ENCODE results near the gene PIK3AP1. TPM values are rescaled to one million over a fixed set of nuclear protein-coding genes. Genes with fewer than 3 reads are reported as not detected.
"Not testable (repeated sequence)": the region's sequence is repeated elsewhere in the genome, so short reads cannot be mapped to it uniquely, and the experiment has no call there.

Gene PIK3AP1
- polyA plus RNA-seq, 1 donor from 2014 or later, result 174 TPM

DNA sequence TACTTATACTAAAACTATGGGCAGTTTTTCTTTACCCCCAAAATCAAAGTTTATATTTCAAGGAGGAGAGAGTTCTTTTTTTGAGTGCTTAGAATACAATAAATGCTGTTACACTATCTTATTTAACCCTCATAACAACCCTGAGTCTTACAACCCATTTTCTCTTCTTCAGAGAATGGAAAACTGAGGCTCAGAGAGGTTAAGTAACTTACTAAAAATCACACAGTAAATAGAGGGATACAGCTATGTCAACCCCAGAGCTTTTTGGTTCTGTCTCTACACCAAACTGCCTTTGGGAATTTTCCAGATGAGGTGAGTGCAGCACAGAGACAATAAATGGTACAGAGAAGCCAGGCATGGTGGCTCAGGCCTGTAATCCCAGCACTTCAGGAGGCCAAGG, 25.6 kb upstream of the PIK3AP1 start:
- Mint-ChIP-seq H3K27me3 (no peaks in the 10 kb centered on the region), H3K9me3 (no peaks in the 10 kb centered on the region), H3K36me3 (no peaks in the 10 kb centered on the region), H3K4me3 (peak overlapping the region in 1 of 4 donors; percentile 39), H3K27ac (peak overlapping the region in 1 of 3 donors; percentile 52), H3K4me1 (peaks cover 25 to 31% (median 26%) of the 10 kb centered on the region in 3 donors)

DNA sequence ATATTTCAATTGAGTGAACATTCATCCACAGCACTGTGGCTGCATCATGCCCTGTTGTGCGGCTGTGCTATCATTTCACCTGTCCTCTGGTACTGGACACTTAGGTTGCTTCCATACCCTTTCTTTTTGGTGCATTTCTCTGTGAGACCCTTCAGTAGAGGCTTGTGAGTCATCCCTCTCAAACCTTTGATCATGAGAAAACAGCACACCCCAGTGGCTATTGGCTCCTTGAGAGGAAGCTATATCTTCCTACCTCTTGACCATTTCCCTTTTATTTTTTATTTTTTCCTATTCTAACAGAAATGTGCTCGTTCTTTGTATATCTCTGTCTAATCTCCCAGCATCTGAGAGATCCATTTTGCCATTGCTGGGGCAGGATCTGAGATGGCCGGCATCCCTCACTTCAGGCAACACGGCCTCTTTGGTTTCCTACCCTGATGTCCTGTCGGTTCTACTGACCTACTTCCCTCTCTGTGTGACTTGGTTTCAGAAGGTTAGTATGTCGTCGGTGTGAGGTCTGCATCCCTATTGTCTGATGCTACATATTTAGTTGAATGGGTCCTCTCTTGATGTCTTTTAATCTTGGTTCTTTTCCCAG, 23.8 kb upstream of the PIK3AP1 start:
- H3K4me1 Mint-ChIP-seq, result peaks cover 31 to 38% (median 36%) of the 10 kb centered on the region in 3 donors
- no peaks in the 10 kb centered on the region for H3K27me3 Mint-ChIP-seq
- H3K4me3 Mint-ChIP-seq, result peak overlapping the region in 1 of 4 donors; percentile 84
- no peaks in the 10 kb centered on the region for H3K36me3 Mint-ChIP-seq
- peak overlapping the region in 2 of 3 donors; percentile 40 to 62 for H3K27ac Mint-ChIP-seq
- H3K9me3 Mint-ChIP-seq, result no peaks in the 10 kb centered on the region

DNA sequence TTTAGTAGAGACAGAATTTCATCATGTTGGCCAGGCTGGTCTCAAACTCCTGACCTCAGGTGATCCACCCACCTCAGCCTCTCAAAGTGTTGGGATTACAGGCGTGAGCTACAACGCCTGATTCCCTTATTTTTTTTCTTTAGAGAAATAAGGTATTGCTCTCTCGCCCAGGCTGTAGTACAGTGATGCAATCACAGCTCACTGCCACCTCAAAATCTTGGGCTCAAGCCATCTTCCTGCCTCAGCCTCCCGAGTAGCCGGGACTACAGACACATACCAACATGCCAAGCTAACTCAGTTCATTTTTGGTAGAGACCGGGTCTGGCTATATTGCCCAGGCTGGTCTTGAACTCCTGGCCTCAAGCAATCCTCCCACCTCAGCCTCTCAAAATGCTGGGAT, 21.2 kb upstream of the PIK3AP1 start:
- H3K27me3 Mint-ChIP-seq, H3K9me3 Mint-ChIP-seq, H3K36me3 Mint-ChIP-seq: not testable (repeated sequence)
- H3K27ac Mint-ChIP-seq, result peak overlapping the region in 2 of 3 donors; percentile 13 to 87
- peak overlapping the region in 1 of 4 donors; percentile 26 for H3K4me3 Mint-ChIP-seq
- H3K4me1 Mint-ChIP-seq, result peaks cover 23 to 42% (median 31%) of the 10 kb centered on the region in 3 donors

GRCh38 chr10:96740579-96741281, 20.4 kb upstream of the PIK3AP1 start:
- peak overlapping the region; percentile 25 to 90 (median 45) for H3K4me3 Mint-ChIP-seq

DNA sequence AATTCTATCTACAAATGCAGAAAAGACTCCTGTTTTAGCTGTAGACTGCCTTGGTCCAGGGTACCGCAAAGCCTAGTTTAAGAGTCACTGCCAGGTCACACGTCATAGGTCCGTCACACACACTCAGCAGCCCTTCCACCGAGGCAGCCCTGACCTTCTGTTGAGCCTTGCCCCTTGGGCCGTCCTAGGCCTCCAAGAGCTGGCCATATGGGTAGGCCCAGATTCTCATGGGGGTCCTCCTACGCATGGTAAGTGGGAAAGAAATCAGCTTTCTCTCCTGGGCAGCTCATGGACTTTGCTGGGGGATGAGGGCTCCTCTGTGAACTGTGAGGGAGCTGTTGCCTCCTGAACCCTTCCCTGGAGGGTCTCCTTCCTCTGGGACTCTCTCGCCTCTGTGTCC, 19.8 kb upstream of the PIK3AP1 start:
- peak overlapping the region in 2 of 3 donors; percentile 13 to 87 for H3K27ac Mint-ChIP-seq
- no peaks in the 10 kb centered on the region for H3K36me3 Mint-ChIP-seq
- peaks cover 23 to 35% (median 30%) of the 10 kb centered on the region in 3 donors for H3K4me1 Mint-ChIP-seq
- no peaks in the 10 kb centered on the region for H3K27me3 Mint-ChIP-seq
- H3K4me3 Mint-ChIP-seq, result peak overlapping the region in 1 of 4 donors; percentile 26
- no peaks in the 10 kb centered on the region for H3K9me3 Mint-ChIP-seq

More at GRCh38 chr10:96740579-96741281, 20.4 kb upstream of the PIK3AP1 start:
- Mint-ChIP-seq H3K4me1 (peaks cover 23 to 38% (median 30%) of the 10 kb centered on the region in 3 donors), H3K36me3 (no peaks in the 10 kb centered on the region), H3K27ac (peak overlapping the region; percentile 13 to 87 (median 80)), H3K27me3 (no peaks in the 10 kb centered on the region), H3K9me3 (no peaks in the 10 kb centered on the region)

GRCh38 chr10:96737307-96737902, 17.1 kb upstream of the PIK3AP1 start:
- H3K9me3 Mint-ChIP-seq, H3K27me3 Mint-ChIP-seq, H3K36me3 Mint-ChIP-seq: not testable (repeated sequence)
- peaks cover 16 to 23% (median 21%) of the 10 kb centered on the region in 3 donors for H3K4me1 Mint-ChIP-seq
- peak overlapping the region; percentile 9 to 69 (median 30) for H3K27ac Mint-ChIP-seq
- peak overlapping the region in 3 of 4 donors; percentile 0 to 61 (median 25) for H3K4me3 Mint-ChIP-seq

DNA sequence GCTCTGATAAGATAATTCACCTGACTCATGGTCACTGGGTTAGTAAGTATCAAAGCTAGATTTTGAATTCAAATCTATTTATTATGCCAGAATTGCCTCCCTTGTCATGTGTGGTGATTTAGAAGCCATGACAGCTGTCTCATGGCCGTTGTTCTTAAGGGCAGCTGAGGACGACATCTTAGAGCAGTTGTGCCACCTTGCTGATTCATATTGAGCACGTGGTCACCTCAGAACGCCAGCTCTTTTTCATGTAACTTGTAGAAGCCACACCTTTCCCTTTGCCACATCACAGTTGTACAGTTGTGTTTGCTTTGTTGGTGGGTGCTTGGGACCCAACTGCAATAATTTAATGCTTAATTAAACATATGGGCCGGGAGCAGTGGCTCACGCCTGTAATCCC, 4.3 kb upstream of the PIK3AP1 start:
- peak overlapping the region in 1 of 3 donors; percentile 86 for H3K27ac Mint-ChIP-seq
- no peaks in the 10 kb centered on the region for H3K27me3 Mint-ChIP-seq
- no peaks in the 10 kb centered on the region for H3K36me3 Mint-ChIP-seq
- H3K4me1 Mint-ChIP-seq, result peaks cover 30 to 36% (median 35%) of the 10 kb centered on the region in 3 donors
- peaks cover 0 to 1% (median 0%) of the 10 kb centered on the region in 3 donors for H3K9me3 Mint-ChIP-seq
- peak overlapping the region in 1 of 4 donors; percentile 56 for H3K4me3 Mint-ChIP-seq

GRCh38 chr10:96721207-96721572, 876 bp upstream of the PIK3AP1 start:
- Mint-ChIP-seq H3K36me3 (no peaks in the 10 kb centered on the region), H3K4me1 (peaks cover 42 to 45% (median 44%) of the 10 kb centered on the region in 3 donors), H3K4me3 (peak overlapping the region; percentile 86 to 94 (median 92)), H3K27ac (peak overlapping the region; percentile 65 to 95 (median 85)), H3K27me3 (no peaks in the 10 kb centered on the region), H3K9me3 (no peaks in the 10 kb centered on the region)

GRCh38 chr10:96719850-96720421, 378 bp downstream of the PIK3AP1 start:
- Mint-ChIP-seq H3K27me3 (no peaks in the 10 kb centered on the region), H3K36me3 (peaks cover 1% of the 10 kb centered on the region), H3K4me1 (peaks cover 40 to 44% (median 42%) of the 10 kb centered on the region in 3 donors), H3K9me3 (no peaks in the 10 kb centered on the region), H3K27ac (peak overlapping the region; percentile 83 to 96 (median 96)), H3K4me3 (peak overlapping the region; percentile 86 to 100 (median 100))

DNA sequence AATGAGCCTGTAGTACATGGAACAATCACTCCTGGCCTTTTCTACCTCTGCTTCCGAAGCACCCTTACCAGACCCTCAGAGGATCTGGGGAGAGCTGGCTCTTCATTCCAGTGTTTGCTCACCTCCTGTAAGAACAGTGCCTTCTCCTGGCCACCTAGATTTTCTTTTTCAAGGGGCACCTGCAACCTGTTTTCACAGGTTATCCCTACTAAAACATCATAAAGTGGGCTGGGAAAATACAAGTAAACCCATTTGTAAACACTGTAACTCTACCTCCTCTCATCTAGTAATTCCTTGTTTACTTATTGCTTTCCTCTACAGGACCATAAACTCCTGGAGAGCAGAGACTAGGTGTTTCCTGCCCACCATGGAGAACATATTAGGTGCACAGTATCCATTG, 1.1 kb downstream of the PIK3AP1 start:
- H3K36me3 Mint-ChIP-seq, result peaks cover 1% of the 10 kb centered on the region
- no peaks in the 10 kb centered on the region for H3K9me3 Mint-ChIP-seq
- no peaks in the 10 kb centered on the region for H3K27me3 Mint-ChIP-seq
- peak overlapping the region; percentile 86 to 100 (median 100) for H3K4me3 Mint-ChIP-seq
- H3K27ac Mint-ChIP-seq, result peak overlapping the region; percentile 83 to 96 (median 96)
- peaks cover 44 to 46% (median 46%) of the 10 kb centered on the region in 3 donors for H3K4me1 Mint-ChIP-seq

DNA sequence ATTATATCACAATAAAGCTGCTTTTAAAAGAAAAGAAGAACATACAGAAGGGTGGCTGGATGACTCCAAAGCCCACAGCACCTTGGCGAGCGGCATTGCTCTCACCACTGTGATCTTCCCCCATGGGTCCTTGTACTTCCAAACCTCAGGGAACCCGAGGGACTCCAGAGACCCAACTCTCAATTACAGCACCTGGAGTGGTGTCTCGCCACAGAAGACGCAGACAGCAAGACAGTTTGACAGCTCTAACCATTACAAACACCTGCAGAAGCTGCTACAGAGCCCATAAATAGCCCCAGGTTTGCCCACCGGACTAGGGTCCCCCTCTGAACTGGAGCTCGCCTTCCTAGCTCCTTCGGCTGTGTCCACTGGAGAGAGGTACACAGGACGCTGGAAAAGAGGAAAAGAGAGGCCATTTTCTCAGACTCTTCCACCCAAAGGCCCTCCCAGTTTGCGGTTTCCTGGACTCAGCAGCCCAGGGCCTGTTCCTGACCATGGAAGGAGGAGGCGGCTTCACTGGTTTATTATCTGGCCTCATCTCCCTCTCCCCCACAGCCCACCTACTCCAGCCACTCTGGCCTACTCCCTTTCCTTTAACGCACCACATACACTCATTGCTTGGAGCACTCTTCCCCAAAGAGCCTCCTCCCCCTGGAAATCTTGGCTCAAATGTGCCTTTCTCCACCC, 1.9 kb downstream of the PIK3AP1 start:
- no peaks in the 10 kb centered on the region for H3K27me3 Mint-ChIP-seq
- no peaks in the 10 kb centered on the region for H3K9me3 Mint-ChIP-seq
- H3K27ac Mint-ChIP-seq, result peak overlapping the region; percentile 69 to 96 (median 83)
- H3K4me3 Mint-ChIP-seq, result peak overlapping the region; percentile 86 to 100 (median 100)
- H3K4me1 Mint-ChIP-seq, result peaks cover 45 to 48% (median 46%) of the 10 kb centered on the region in 3 donors
- peaks cover 1% of the 10 kb centered on the region for H3K36me3 Mint-ChIP-seq

DNA sequence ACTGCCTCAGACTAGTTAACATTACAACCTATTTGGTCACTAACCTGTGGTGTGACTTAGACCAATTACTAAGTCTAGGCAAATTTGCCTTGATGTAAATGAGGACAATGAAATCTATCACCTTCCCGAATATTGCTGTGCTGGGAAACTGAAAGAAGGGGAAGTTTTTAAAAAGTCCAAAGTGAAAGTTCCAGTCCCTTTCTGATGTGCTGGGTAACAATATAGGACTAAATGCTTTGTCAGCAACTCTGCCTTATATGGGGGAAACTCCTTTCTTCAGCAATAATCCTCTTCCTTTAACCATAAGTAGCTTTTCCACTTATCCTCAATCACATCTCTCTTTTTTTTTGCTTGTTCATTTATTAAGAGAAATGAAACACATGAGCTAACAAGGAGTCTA, 3.9 kb downstream of the PIK3AP1 start:
- Mint-ChIP-seq H3K27me3 (no peaks in the 10 kb centered on the region), H3K36me3 (peaks cover 1% of the 10 kb centered on the region), H3K27ac (peak overlapping the region; percentile 69 to 87 (median 83)), H3K4me3 (peak overlapping the region in 3 of 4 donors; percentile 48 to 86 (median 81)), H3K9me3 (no peaks in the 10 kb centered on the region), H3K4me1 (peaks cover 50 to 60% (median 54%) of the 10 kb centered on the region in 3 donors)

GRCh38 chr10:96714746-96715255, 5.5 kb downstream of the PIK3AP1 start:
- Mint-ChIP-seq H3K27ac (peak overlapping the region in 1 of 3 donors; percentile 18), H3K27me3 (no peaks in the 10 kb centered on the region), H3K36me3 (peaks cover 1% of the 10 kb centered on the region), H3K4me3 (peak overlapping the region in 2 of 4 donors; percentile 18 to 47), H3K9me3 (no peaks in the 10 kb centered on the region), H3K4me1 (peaks cover 45 to 63% (median 58%) of the 10 kb centered on the region in 3 donors)

DNA sequence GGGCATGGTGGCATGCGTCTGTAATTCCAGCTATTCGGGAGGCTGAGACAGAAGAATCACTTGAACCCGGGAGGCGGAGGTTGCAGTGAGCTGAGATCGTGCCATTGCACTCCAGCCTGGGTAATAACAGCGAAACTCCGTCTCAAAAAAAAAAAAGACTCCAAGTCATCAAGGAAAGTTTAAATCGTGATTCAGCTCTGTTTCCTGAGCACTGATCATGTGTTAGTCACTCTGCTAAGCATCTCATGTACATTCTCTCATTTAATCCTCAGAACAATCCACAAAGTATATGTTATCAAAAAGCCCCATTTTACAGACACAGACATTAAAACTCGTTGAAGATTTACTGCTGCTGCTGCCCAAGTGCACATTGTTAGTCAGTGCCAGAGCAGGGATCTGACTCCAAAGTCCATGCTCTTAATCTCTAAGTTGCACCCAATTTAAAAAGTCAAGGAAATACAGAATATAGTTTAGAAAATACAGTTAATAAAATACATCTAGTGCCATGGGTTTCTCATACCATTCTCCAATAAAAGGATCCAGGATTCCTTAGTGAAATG, 6.2 kb downstream of the PIK3AP1 start:
- Mint-ChIP-seq H3K27me3 (no peaks in the 10 kb centered on the region), H3K4me1 (peaks cover 44 to 58% (median 56%) of the 10 kb centered on the region in 3 donors), H3K9me3 (no peaks in the 10 kb centered on the region)

More for the DNA sequence above, 6.2 kb downstream of the PIK3AP1 start:
- peak overlapping the region in 1 of 3 donors; percentile 10 for H3K27ac Mint-ChIP-seq
- H3K4me3 Mint-ChIP-seq, result no peak overlapping the region
- peaks cover 1% of the 10 kb centered on the region for H3K36me3 Mint-ChIP-seq

Data from IgD-negative memory B cell (primary cell).